Measurements from ENCODE around the gene TPPP2.

Gene TPPP2

GRCh38 chr14:21059842-21060613, 30.0 kb downstream of the TPPP2 start:
- no peak for DNase-seq

DNA sequence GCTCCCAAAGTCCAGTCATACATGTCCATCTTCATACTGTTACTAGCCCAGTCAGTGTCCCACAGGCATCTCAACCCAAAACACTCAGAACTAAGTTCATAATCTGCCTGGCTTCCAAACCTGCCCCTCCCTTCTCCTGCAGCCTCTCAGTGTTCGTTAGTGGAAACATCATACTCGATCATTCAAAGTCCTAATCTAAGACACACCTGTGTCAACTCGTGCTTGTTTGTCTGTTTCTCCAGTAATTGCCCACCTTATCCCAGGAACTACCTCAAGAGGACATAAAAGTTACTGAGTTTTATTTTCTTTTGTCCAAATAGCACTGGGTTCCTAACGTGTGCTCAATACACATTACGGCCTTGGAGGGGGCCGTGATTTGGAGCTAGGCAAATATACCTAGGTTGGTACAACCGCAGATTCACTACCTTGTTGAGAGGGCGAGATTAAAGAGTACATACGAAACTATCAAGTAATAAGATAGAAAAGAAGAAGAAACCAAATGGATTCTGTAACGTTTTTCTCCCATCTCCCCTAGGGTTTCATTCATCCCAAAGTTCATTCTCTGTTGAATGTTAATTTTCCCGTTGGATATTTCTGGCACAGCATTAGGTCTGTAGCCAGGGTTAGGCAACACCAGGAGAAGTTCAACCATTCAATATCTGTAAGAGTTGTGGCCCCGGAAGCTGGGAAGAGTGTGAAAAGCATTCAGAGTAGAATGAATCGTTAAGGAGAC, 30.8 kb downstream of the TPPP2 start:
- no peak for DNase-seq

- DNase-seq: no peak
Observed at GRCh38 chr14:21061347-21061668, 31.3 kb downstream of the TPPP2 start.

DNA sequence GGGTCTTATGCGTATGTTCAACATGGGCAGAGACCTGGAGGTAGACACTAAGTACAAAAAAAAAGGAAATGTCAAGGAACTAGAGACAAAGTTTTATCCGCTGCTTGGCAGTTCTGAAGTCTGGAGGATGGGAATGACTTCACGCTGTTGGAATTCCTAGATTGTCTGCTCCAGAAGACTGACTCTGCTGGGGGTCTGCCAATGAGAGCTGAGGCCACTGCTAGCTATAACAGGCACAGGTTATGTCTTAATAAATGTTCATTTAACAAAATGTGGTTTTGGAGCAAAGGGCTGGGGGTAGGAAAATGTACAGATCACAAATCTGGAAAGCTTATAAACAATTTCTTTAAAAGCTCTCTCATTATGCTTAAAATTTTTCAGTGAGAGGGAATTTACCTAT, 33.5 kb downstream of the TPPP2 start:
- DNase-seq: no peak

DNA sequence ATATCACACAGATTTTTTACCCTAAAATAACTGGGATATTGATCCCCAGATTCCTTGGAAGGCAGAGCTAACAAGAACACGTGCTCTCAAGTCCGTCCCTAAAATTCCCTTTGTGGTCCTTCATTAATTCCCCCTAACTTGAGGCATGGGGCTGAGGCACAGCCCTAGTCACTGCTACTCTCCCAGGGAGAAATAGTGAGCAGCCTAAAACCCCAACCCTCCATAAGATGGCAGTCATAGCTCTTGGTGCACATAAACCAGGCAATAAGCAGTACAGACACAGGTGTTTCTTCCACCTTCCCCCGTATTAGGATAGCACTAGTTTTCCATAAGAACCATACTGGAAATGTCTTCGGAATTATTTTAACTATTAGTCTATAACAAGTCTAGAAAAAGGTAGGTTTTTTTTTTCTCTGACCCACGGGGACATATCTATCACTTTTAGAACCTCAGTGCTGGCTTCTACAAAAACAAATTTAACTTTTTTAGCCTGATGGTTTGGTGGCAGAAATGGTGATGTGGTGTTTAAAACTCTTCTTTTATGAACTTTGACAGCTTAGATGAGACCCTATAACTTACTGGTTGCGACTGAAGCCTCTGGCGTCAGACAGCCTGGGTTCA, 37.0 kb downstream of the TPPP2 start:
- peak; percentile 60 for DNase-seq

GRCh38 chr14:21068521-21069387, 38.7 kb downstream of the TPPP2 start:
- peak; percentile 77 for DNase-seq

DNA sequence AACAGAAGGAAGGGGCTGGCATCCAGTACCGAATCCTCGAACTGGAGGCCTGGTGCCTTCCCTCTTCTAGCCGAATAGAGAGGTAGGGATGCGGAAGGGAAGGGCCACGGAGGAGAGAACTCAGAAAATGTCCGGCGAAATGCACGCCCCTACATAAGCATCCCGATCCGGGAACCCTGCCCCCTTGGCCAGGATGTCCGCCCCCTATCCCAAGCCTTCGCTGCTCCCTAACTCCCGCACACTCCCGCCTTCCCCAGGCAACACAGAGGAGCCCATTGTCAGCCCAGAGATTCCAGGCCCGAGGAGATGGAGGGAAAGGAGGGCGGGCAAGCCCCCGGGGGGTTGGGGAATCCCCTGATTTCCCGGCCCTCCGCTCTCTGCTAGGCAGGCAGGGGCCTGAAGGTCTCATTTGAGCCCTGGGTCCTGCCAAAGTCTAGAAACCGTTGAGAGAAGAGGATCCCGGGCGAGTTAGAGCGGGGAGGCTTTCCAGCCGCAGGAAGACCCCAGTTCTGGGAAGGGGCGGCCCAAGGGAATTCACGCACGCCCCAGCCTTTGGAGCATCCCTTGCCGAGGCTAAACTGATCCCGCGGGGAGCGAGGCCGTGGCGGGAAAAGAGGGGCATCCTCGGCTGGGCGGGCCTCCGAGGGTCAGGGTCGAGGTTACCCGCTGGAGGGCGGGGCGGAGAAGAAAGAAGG, 39.5 kb downstream of the TPPP2 start:
- DNase-seq: peak; percentile 54

DNA sequence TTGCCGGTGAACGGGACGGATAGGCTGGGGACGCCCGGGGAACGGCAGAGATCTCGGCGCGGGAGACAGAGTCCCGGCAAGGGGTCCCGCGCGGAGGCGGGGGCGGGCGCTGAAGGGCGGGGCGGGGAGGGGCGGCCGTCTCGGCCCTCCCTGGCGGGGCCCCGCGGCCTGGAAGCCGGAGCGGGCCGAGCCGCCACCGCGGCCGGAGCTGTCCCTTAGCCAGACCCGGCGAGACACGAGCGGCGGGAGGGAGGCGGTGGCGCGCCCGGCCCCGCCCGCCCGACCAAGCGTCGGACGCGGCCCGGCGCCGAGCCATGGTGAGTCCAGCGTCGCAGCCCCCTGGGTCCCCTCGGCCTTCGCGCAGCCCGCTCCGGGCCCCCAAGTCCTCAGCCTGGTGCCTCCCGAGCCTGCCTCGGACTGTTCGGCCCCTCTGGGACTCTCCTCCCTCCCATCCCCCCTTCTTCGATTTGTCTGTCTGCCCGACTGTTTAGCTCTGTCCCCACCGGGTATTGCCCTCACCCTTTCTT, 40.1 kb downstream of the TPPP2 start, which contains the start of gene ARHGEF40:
ARHGEF40 (plus strand) TSS at position 222 of the 527 bp plus-strand sequence; CDS start at position 315, 93 bp downstream.
- peak; percentile 54 for DNase-seq

- peak; percentile 65 for DNase-seq
Observed at GRCh38 chr14:21070610-21071224, 40.7 kb downstream of the TPPP2 start.

DNA sequence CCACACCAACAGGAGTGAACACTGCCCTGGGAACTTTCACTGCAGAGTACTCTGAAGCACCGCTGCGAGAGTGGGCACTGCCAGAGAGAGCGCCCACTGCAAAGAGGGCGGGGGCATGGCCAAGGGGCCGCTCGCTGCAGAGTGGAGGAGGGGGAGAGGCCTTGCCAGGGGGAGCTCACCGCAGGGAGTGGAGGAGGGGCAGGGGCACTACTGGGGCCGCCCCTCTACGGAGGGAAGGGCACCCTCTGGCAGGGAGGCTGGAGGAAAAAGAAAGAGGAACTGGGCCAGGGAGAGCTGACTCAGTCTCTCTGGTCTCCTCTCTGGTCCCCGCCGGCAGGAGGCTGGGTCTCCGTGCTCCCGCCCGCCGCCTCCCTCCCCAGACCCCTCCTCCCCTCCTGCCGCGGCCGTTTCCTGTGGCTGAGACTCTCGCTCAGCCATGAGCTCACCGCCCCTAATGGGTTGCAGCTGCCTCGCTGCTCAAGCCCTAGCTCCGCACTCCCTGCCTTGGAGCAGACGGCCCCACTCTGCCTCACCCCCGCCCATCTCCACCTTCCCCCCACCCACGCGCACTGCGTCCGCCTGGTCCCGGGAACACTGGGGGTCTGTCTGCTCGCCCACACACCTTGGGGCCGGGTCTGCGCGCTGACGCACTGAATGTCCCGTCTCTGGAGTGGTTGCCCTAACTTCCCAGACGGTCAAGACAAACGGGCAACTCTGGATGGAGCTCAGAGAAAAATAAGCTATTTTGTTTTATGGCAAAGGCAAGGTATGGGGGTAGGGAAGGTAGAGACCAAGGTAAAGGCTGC, 41.4 kb downstream of the TPPP2 start:
- peak; percentile 96 for DNase-seq

GRCh38 chr14:21072031-21072473, 42.0 kb downstream of the TPPP2 start:
- DNase-seq: no peak

GRCh38 chr14:21072781-21073339, 42.8 kb downstream of the TPPP2 start:
- DNase-seq: no peak

GRCh38 chr14:21073921-21074320, 43.9 kb downstream of the TPPP2 start:
- DNase-seq: no peak

- no peak for DNase-seq
Observed at GRCh38 chr14:21074398-21075272, 44.6 kb downstream of the TPPP2 start.

GRCh38 chr14:21075719-21076437, 45.9 kb downstream of the TPPP2 start:
- DNase-seq: peak; percentile 26

DNA sequence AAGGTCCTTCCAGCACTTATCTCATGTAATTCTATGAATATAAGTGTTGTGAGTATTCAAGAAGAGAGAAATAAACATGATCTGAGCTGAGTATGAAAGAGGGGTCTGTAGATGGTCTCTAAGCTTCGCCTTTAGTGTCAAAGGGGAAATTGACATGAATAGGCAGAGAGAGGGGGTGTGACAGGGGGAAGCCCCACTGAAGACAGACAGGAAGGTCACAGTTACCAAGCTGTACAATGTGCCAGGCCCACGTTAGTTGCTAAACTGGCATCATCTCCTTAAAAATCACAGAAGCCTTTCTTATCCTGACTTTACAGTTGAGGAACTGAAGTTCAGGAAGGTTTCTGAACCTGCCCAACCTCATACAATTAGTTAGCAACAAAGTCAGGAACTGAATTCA, 47.7 kb downstream of the TPPP2 start:
- no peak for DNase-seq

GRCh38 chr14:21078287-21078686, 48.3 kb downstream of the TPPP2 start:
- no peak for DNase-seq

DNA sequence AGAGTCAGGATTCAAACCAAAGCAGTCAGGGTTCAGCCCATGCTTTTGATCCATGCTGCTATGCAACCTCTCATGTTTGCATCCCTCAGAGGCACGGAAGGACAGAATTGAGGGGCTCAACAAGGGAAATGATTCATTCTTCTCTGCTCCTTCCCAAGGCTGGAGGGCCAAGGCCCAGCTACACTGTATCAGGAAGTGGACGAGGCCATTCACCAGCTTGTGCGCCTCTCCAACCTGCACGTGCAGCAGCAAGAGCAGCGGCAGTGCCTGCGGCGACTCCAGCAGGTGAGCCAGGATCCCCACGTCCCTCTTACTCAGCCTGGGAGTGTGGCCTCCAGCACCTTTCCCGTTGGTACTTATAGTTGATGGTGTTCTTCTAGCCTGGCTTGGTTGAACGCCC, 48.7 kb downstream of the TPPP2 start:
- DNase-seq: no peak

Data from NCI-H69 (cell line).